Mammary epithelial cell (primary cell): ENCODE results near the gene RNU5B-1.

Experiments
- EZH2 ChIP-seq: IDR thresholded peaks from 2 replicates; pipeline ENCODE4 v1.6.1; 2012; ENCODE audit warnings: low read length, inconsistent platforms, borderline replicate concordance
- TF ChIP-seq, protein P1 (sequence below), 2 donors: IDR thresholded peaks in 1 of 2; conservative IDR thresholded peaks in 1 of 2; 2 replicates each; pipeline ENCODE4 v1.5.1; 2011 to 2012; ENCODE audit warnings: inconsistent platforms in 2 of 2, low read length in 2 of 2, mild to moderate bottlenecking in 2 of 2, control low read depth in 1 of 2, low read depth in 1 of 2; ENCODE audit not compliant: insufficient read depth in 1 of 2; ENCODE audit errors: extremely low read depth in 1 of 2

- TF ChIP-seq, protein P1, sequence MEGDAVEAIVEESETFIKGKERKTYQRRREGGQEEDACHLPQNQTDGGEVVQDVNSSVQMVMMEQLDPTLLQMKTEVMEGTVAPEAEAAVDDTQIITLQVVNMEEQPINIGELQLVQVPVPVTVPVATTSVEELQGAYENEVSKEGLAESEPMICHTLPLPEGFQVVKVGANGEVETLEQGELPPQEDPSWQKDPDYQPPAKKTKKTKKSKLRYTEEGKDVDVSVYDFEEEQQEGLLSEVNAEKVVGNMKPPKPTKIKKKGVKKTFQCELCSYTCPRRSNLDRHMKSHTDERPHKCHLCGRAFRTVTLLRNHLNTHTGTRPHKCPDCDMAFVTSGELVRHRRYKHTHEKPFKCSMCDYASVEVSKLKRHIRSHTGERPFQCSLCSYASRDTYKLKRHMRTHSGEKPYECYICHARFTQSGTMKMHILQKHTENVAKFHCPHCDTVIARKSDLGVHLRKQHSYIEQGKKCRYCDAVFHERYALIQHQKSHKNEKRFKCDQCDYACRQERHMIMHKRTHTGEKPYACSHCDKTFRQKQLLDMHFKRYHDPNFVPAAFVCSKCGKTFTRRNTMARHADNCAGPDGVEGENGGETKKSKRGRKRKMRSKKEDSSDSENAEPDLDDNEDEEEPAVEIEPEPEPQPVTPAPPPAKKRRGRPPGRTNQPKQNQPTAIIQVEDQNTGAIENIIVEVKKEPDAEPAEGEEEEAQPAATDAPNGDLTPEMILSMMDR (conservative IDR thresholded peaks at IDR 0.05 in 1 of 2, IDR thresholded peaks at IDR 0.05 in 1 of 2; ENCODE audit: extremely low read depth in 1 of 2, insufficient read depth in 1 of 2, low read depth in 1 of 2, low read length in 2 of 2) = no peak
- no peak for TF ChIP-seq EZH2
Measured at GRCh38 chr15:65300924-65301441, 3.5 kb upstream of the RNU5B-1 start.
